ENCODE results near the gene DESI2.

The DESI2 gene

DNA sequence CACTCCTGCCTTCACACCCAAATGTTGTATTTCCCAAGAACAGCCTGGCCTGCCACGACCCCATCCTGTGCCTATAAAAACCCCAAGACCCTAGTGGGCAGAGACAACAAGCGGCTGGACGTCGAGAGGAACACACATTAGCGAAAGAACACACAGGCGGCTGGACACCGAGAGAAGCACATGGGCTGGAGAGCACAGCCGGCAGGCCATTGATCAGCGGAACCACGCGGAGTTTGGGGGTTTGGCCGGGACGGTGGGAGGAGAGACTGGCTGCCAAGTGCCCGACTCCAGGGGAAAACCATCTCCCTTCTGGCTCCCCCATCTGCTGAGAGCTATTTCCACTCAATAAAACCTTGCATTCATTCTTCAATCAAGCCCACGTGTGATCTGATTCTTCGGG lies 10.4 kb upstream of the DESI2 start:
- TF ChIP-seq, protein P1, sequence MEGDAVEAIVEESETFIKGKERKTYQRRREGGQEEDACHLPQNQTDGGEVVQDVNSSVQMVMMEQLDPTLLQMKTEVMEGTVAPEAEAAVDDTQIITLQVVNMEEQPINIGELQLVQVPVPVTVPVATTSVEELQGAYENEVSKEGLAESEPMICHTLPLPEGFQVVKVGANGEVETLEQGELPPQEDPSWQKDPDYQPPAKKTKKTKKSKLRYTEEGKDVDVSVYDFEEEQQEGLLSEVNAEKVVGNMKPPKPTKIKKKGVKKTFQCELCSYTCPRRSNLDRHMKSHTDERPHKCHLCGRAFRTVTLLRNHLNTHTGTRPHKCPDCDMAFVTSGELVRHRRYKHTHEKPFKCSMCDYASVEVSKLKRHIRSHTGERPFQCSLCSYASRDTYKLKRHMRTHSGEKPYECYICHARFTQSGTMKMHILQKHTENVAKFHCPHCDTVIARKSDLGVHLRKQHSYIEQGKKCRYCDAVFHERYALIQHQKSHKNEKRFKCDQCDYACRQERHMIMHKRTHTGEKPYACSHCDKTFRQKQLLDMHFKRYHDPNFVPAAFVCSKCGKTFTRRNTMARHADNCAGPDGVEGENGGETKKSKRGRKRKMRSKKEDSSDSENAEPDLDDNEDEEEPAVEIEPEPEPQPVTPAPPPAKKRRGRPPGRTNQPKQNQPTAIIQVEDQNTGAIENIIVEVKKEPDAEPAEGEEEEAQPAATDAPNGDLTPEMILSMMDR (IDR thresholded peaks at IDR 0.05; ENCODE audit: low read depth, low read length): no peak

DNA sequence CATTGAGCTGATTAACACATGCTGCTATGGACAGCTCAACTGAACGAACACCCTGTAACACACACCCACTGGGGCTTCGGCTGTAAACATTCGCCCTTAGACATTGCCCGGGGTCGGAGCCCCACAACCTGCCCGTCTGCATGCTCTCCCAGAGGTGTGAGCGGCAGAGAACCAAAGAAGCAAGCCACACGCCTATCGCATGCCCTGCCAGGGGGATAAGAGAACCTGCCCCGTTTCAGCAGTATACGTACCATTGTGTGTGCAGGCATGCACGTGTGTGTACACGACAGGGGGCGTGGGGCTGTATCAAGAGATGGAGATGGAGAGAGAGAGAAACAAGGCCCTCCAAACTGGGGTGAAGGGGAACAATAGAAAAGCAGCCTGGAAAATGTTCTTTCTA lies 9.9 kb upstream of the DESI2 start:
- no peak overlapping the region for H3K4me3 ChIP-seq (ENCODE audit: low read depth, low read length)
- TF ChIP-seq, protein P1 (IDR thresholded peaks at IDR 0.05; ENCODE audit: low read depth, low read length): no peak

More for the DNA sequence above, 10.4 kb upstream of the DESI2 start:
- H3K4me3 ChIP-seq (ENCODE audit: low read depth, low read length): no peak overlapping the region

DNA sequence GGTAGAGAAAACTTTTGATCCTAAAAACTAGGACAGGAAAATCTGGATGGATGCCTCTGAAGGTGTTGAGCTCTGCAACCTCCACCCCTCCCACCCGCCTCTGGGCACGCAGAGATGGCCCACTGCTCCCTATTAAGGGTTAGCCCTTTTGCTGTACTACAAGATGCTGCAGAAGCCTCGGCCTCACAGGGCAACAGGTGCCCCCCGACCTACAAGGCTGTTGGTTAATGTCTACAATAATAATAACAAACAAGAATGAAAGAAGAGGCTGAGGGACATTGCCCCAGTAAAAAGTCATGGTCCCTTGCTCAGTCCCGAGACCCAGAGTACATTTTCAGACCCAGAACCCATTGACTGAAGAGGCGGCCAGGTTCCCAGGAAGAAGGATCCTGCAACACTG lies 7.5 kb upstream of the DESI2 start:
- H3K4me3 ChIP-seq (ENCODE audit: low read depth, low read length): no peak overlapping the region
- TF ChIP-seq, protein P1 (IDR thresholded peaks at IDR 0.05; ENCODE audit: low read depth, low read length): no peak

DNA sequence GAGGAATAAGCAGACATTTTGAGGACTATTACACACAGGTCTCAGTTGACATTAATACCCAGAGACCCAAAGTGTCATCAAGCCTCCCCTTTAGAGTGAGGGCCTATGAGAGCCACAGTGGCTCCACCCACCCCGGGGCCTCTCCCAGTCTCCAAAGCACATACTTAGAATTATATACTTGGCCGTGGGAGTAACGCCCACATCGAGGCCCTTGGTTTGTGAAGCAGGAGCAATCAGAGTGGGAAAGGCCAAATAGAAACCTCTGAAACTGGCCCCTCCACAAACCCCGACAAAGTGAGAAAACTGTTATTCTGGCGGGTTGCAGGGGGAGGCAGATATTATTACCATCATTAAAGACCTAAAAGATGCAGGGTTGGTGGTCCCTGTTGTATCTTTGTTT lies 7.0 kb upstream of the DESI2 start:
- TF ChIP-seq, protein P1 (IDR thresholded peaks at IDR 0.05; ENCODE audit: low read depth, low read length): no peak
- H3K4me3 ChIP-seq (ENCODE audit: low read depth, low read length): no peak overlapping the region

DNA sequence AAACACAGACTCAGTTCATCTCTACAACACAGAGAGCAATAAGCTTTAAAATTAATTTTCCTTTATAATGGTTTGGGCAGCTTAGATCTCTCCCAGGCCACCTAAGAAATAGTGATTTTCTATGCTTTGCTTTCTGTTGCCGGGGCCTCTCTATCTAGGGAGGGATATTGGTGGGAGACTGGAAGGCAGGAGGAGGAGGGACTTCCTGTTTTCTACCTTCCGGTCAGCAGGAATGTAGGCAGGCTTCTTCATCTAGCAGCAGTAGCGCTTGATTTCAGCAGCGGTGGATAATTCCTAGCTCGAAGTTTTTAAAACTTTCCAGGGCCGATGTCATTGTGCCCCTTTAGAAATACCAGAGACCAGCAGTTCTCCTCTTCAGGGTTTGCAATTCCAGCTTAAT lies 5.1 kb upstream of the DESI2 start:
- TF ChIP-seq, protein P1 (IDR thresholded peaks at IDR 0.05; ENCODE audit: low read depth, low read length): no peak
- H3K4me3 ChIP-seq (ENCODE audit: low read depth, low read length): no peak overlapping the region

DNA sequence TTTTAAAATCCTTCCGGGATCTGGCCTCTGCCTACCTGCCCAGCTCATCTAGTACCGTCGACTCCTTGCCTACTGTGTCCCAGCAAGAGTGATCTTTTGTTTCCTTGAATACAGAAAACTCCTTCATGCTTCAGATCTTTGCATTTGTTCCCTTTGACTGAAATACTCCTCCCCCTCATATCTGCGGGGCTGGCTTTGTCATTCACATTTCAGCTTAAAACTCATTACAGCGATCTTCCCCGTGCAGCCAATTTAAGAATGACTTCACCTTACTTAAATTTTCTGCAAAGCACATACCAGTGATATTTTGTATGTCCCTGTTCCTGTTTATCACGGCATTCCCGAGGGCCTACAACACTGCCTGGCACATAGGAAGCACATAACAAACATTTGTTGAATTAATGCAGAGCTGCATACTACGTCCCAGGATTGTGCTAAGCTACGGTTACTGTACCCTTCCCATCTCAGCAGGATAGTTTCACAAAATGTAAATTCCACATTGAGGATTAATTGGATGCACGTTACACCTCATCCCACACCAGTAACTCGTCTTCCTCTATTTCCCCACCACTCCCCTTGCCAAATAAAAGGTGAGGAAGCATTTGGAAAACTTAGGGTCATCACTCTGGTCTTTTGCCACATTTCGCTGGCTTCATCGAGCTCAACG lies 837 bp upstream of the DESI2 start:
- peak overlapping the region; percentile 60 for H3K4me3 ChIP-seq (ENCODE audit: low read depth, low read length)
- TF ChIP-seq, protein P1 (IDR thresholded peaks at IDR 0.05; ENCODE audit: low read depth, low read length): no peak

DNA sequence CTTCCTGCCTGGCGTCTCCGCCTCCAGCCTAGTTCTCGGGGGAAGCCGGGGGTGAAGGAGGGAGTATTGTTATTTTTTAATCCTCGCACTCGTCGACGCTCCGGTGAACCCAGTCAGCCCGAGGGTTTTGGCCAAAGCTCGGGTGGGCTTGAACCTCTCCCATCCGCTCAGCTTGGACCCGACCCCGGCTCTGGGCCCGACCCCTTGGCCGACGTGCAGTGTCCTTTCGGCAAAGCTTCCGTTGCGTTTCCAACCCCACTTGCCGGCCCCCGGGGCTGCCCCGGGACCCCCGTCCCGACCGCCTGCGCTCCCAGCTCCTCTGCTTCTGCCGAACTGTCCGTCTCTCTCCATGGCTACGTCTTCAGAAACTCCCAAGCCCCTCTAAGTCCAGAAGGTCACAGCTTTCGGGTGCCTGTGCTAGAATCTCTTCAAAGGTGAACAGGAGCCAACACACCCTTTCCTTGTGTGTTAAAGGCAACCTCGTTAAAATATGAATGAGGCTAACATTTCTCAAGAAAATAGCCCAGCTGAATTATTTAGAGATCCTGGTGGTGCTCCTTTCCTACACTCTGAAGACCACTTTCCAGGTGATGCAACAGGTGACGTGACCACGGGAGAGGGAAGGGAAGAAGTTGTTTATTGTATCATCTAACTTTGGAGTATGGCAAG lies 647 bp downstream of the DESI2 start:
- TF ChIP-seq, protein P1 (IDR thresholded peaks at IDR 0.05; ENCODE audit: low read depth, low read length): no peak
- peak overlapping the region; percentile 95 for H3K4me3 ChIP-seq (ENCODE audit: low read depth, low read length)

All from WI38 (cell line).